Neutrophil (primary cell): ENCODE data around the gene LHX8.

Source experiments
- H3K27ac ChIP-seq: fragments of 200-600 bp; sonication (generic); 2 replicates; pipeline ENCODE4 v1.5.1; 2016; ENCODE audit warnings: mild to moderate bottlenecking, moderate library complexity
- H3K27me3 ChIP-seq: fragments of 200-600 bp; sonication (generic); 2 replicates; pipeline ENCODE4 v1.6.0; 2016; ENCODE audit warnings: mild to moderate bottlenecking
- H3K36me3 ChIP-seq: fragments of 200-600 bp; sonication (generic); 2 replicates; pipeline ENCODE4 v1.5.1; 2017
- H3K4me1 ChIP-seq, 2 experiments: fragments of 200-600 bp in 1 of 2; sonication (generic) in 1 of 2; 1 replicate in 1 of 2; 2 replicates in 1 of 2; pipeline versions ENCODE4 v1.5.1 to v1.6.1; 2013 to 2016; ENCODE audit warnings: low read depth in 1 of 2, low read length in 1 of 2, mild to moderate bottlenecking in 1 of 2, moderate library complexity in 1 of 2; ENCODE audit not compliant: control insufficient read depth in 1 of 2, insufficient read depth in 1 of 2
- H3K4me3 ChIP-seq, 2 experiments: fragments of 200-600 bp in 1 of 2; sonication (generic) in 1 of 2; 1 replicate in 1 of 2; 2 replicates in 1 of 2; pipeline ENCODE4 v1.5.1; 2013 to 2016; ENCODE audit warnings: low read depth in 1 of 2, low read length in 1 of 2, mild to moderate bottlenecking in 1 of 2, moderate library complexity in 1 of 2
- H3K9me3 ChIP-seq: fragments of 200-600 bp; sonication (generic); 2 replicates; pipeline ENCODE4 v1.5.1; 2016
- CTCF ChIP-seq: fragments of 200-600 bp; sonication (generic); IDR thresholded peaks from 2 replicates; pipeline ENCODE4 v1.5.1; 2016; ENCODE audit warnings: antibody characterized with exemption

The LHX8 gene

GRCh38 chr1:75130865-75131564 lies 3.2 kb upstream of the LHX8 start:
- peaks cover 100% of the 10 kb centered on the region for H3K27me3 ChIP-seq

GRCh38 chr1:75131565-75132241 lies 2.5 kb upstream of the LHX8 start:
- no peak overlapping the region for H3K27ac ChIP-seq
- H3K9me3 ChIP-seq, result no peaks in the 10 kb centered on the region
- no peaks in the 10 kb centered on the region for H3K36me3 ChIP-seq
- H3K27me3 ChIP-seq, result peaks cover 100% of the 10 kb centered on the region
- no peak overlapping the region for H3K4me3 ChIP-seq
- TF ChIP-seq CTCF, result no peak
- H3K4me1 ChIP-seq, result no peaks in the 10 kb centered on the region

More at GRCh38 chr1:75130865-75131564, 3.2 kb upstream of the LHX8 start:
- no peak for TF ChIP-seq CTCF
- Histone ChIP-seq H3K4me1 (no peaks in the 10 kb centered on the region), H3K36me3 (no peaks in the 10 kb centered on the region), H3K9me3 (no peaks in the 10 kb centered on the region), H3K27ac (no peak overlapping the region), H3K4me3 (no peak overlapping the region)

- TF ChIP-seq CTCF, result no peak
- Histone ChIP-seq H3K27me3 (peaks cover 100% of the 10 kb centered on the region), H3K9me3 (no peaks in the 10 kb centered on the region), H3K4me1 (no peaks in the 10 kb centered on the region), H3K4me3 (no peak overlapping the region), H3K27ac (no peak overlapping the region), H3K36me3 (no peaks in the 10 kb centered on the region)
Measured at GRCh38 chr1:75132242-75132811, 1.9 kb upstream of the LHX8 start.

- no peak overlapping the region for H3K27ac ChIP-seq
- H3K4me1 ChIP-seq, result no peaks in the 10 kb centered on the region
- no peaks in the 10 kb centered on the region for H3K9me3 ChIP-seq
- peaks cover 100% of the 10 kb centered on the region for H3K27me3 ChIP-seq
- H3K36me3 ChIP-seq, result no peaks in the 10 kb centered on the region
- TF ChIP-seq CTCF, result no peak
- H3K4me3 ChIP-seq, result no peak overlapping the region
Measured at GRCh38 chr1:75132812-75133619, 1.2 kb upstream of the LHX8 start.
